ENCODE results near the gene GSTCD. TPM values are rescaled to one million over a fixed set of nuclear protein-coding genes. Genes with fewer than 3 reads are reported as not detected.

GSTCD gene
- polyA plus RNA-seq, 2 donors, result 1.5 to 2.6 TPM

GRCh38 chr4:105894660-105895582 lies 186.3 kb downstream of the GSTCD start, which contains the start of gene NPNT:
Gene NPNT (plus strand): TSS chr4:105895471. CDS start chr4:105895653, 182 bp downstream.
- WGBS, 2 donors, result 2% methylated on average over 49 to 56 of the region's 56 CpGs
- no peaks in the 10 kb centered on the region for H3K36me3 ChIP-seq (ENCODE audit: control insufficient read depth in 2 of 2, insufficient read depth in 2 of 2, low read length in 1 of 2)
- peaks cover 0 to 2% of the 10 kb centered on the region in 2 donors for H3K27me3 ChIP-seq (ENCODE audit: control insufficient read depth in 1 of 2, insufficient read depth in 2 of 2, low read length in 2 of 2)
- peak within 1 kb of the TSS; percentile 63 for H3K4me3 ChIP-seq (ENCODE audit: low read depth in 1 of 2, low read length in 2 of 2)
- peak within 1 kb of the TSS; percentile 52 to 62 for H3K27ac ChIP-seq (ENCODE audit: low read depth in 2 of 2, low read length in 1 of 2)
- H3K9me3 ChIP-seq (ENCODE audit: control insufficient read depth in 2 of 2, insufficient read depth in 1 of 2, low read depth in 1 of 2, low read length in 1 of 2), result no peaks in the 10 kb centered on the region
- peaks cover 0 to 5% of the 10 kb centered on the region in 2 donors for H3K4me1 ChIP-seq (ENCODE audit: control insufficient read depth in 2 of 2, insufficient read depth in 2 of 2, low read length in 1 of 2)

GRCh38 chr4:105895583-105896460 lies 187.2 kb downstream of the GSTCD start:
- WGBS, 2 donors, result 1 to 2% methylated on average over 83 to 84 of the region's 84 CpGs
- no peaks in the 10 kb centered on the region for H3K36me3 ChIP-seq (ENCODE audit: control insufficient read depth in 2 of 2, insufficient read depth in 2 of 2, low read length in 1 of 2)

GRCh38 chr4:105896461-105896942 lies 187.9 kb downstream of the GSTCD start:
- peaks cover 0 to 2% of the 10 kb centered on the region in 2 donors for H3K27me3 ChIP-seq (ENCODE audit: control insufficient read depth in 1 of 2, insufficient read depth in 2 of 2, low read length in 2 of 2)
- H3K27ac ChIP-seq (ENCODE audit: low read depth in 2 of 2, low read length in 1 of 2), result peak overlapping the region; percentile 39 to 62
- peaks cover 0 to 5% of the 10 kb centered on the region in 2 donors for H3K4me1 ChIP-seq (ENCODE audit: control insufficient read depth in 2 of 2, insufficient read depth in 2 of 2, low read length in 1 of 2)
- H3K9me3 ChIP-seq (ENCODE audit: control insufficient read depth in 2 of 2, insufficient read depth in 1 of 2, low read depth in 1 of 2, low read length in 1 of 2), result no peaks in the 10 kb centered on the region
- peak overlapping the region; percentile 63 for H3K4me3 ChIP-seq (ENCODE audit: low read depth in 1 of 2, low read length in 2 of 2)
- H3K36me3 ChIP-seq (ENCODE audit: control insufficient read depth in 2 of 2, insufficient read depth in 2 of 2, low read length in 1 of 2), result no peaks in the 10 kb centered on the region
- WGBS, 2 donors, result 4% methylated on average over 22 of the region's 22 CpGs

More at GRCh38 chr4:105895583-105896460, 187.2 kb downstream of the GSTCD start:
- Histone ChIP-seq H3K4me3 (ENCODE audit: low read depth in 1 of 2, low read length in 2 of 2) (peak overlapping the region; percentile 63), H3K9me3 (ENCODE audit: control insufficient read depth in 2 of 2, insufficient read depth in 1 of 2, low read depth in 1 of 2, low read length in 1 of 2) (no peaks in the 10 kb centered on the region), H3K27me3 (ENCODE audit: control insufficient read depth in 1 of 2, insufficient read depth in 2 of 2, low read length in 2 of 2) (peaks cover 0 to 2% of the 10 kb centered on the region in 2 donors), H3K27ac (ENCODE audit: low read depth in 2 of 2, low read length in 1 of 2) (peak overlapping the region; percentile 52 to 62), H3K4me1 (ENCODE audit: control insufficient read depth in 2 of 2, insufficient read depth in 2 of 2, low read length in 1 of 2) (peaks cover 0 to 5% of the 10 kb centered on the region in 2 donors)

Other genes with a start within 250 kb of the GSTCD start
- 10 to 100 TPM; 50.2 to 86.8 TPM for gene PPA2, start 234.7 kb upstream of the GSTCD start, polyA plus RNA-seq
- gene ARHGEF38, start 156.2 kb upstream of the GSTCD start, polyA plus RNA-seq, result under 1 TPM; 0.06 to 0.07 TPM
- 10 to 100 TPM in 1 of 2 donors, 1 to 10 TPM in 1; 9.4 to 13.9 TPM for gene INTS12, start 95 bp upstream of the GSTCD start, polyA plus RNA-seq
- gene NPNT, start 186.7 kb downstream of the GSTCD start, polyA plus RNA-seq, result 10 to 100 TPM; 11.2 to 15.6 TPM